Neural progenitor cell (in vitro differentiated cells): ENCODE measurements around the gene TLR10. TPM values are rescaled to one million over a fixed set of nuclear protein-coding genes. Genes with fewer than 3 reads are reported as not detected.
A peak's percentile ranks its signal among the peaks of the same experiment; 100 is the strongest.
"Not testable (repeated sequence)": the region's sequence is repeated elsewhere in the genome, so short reads cannot be mapped to it uniquely, and the experiment has no call there.

Experiments
- DNase-seq: peaks from one replicate; pipeline ENCODE4 v3.0.0-alpha.2; 2016; ENCODE audit warnings: low spot score
- H2AFZ ChIP-seq: fragments of 200-600 bp; sonication (generic); replicated peaks from 2 replicates; pipeline ENCODE4 v1.6.1; 2016; ENCODE audit warnings: antibody characterized with exemption
- H3F3A ChIP-seq: fragments of 200-600 bp; sonication (generic); 2 replicates; pipeline ENCODE4 v1.6.1; 2016; ENCODE audit warnings: antibody characterized with exemption, low read depth
- H3K27ac ChIP-seq: fragments of 200-600 bp; sonication (generic); 2 replicates; pipeline ENCODE4 v1.5.1; 2016; ENCODE audit warnings: mild to moderate bottlenecking
- H3K27me3 ChIP-seq: fragments of 200-600 bp; sonication (generic); 2 replicates; pipeline ENCODE4 v1.6.1; 2016; ENCODE audit warnings: mild to moderate bottlenecking, moderate library complexity
- H3K36me3 ChIP-seq: fragments of 200-600 bp; sonication (generic); 2 replicates; pipeline ENCODE4 v1.5.1; 2016
- H3K4me1 ChIP-seq: fragments of 200-600 bp; sonication (generic); 2 replicates; pipeline ENCODE4 v1.6.1; 2016; ENCODE audit warnings: mixed run types
- H3K4me2 ChIP-seq: fragments of 200-600 bp; sonication (generic); 2 replicates; pipeline ENCODE4 v1.6.1; 2016
- H3K4me3 ChIP-seq: fragments of 200-600 bp; sonication (generic); 2 replicates; pipeline ENCODE4 v1.5.1; 2016
- H3K79me2 ChIP-seq: fragments of 200-600 bp; sonication (generic); 2 replicates; pipeline ENCODE4 v1.6.1; 2016; ENCODE audit warnings: low read depth
- H3K9ac ChIP-seq: fragments of 200-600 bp; sonication (generic); 2 replicates; pipeline ENCODE4 v1.6.1; 2016
- H3K9me3 ChIP-seq: fragments of 200-600 bp; sonication (generic); 2 replicates; pipeline ENCODE4 v1.5.1; 2016; ENCODE audit warnings: low read depth
- H4K20me1 ChIP-seq: fragments of 200-600 bp; sonication (generic); 2 replicates; pipeline ENCODE4 v1.6.1; 2016; ENCODE audit warnings: low read depth
- H3K27ac Mint-ChIP-seq: 3 replicates; pipeline ENCODE4 v1.8.0; 2021; ENCODE audit warnings: mixed read lengths
- H3K27me3 Mint-ChIP-seq: 2 replicates; pipeline ENCODE4 v1.8.0; 2022; ENCODE audit warnings: low read depth, mild to moderate bottlenecking, inconsistent platforms, moderate library complexity, mixed read lengths; ENCODE audit not compliant: insufficient read depth
- H3K36me3 Mint-ChIP-seq: 3 replicates; pipeline ENCODE4 v1.8.0; 2021; ENCODE audit warnings: mixed read lengths
- H3K4me1 Mint-ChIP-seq: 3 replicates; pipeline ENCODE4 v1.8.0; 2021; ENCODE audit warnings: mixed read lengths
- H3K4me3 Mint-ChIP-seq: 3 replicates; pipeline ENCODE4 v1.8.0; 2021; ENCODE audit warnings: mild to moderate bottlenecking, moderate library complexity, mixed read lengths
- H3K9me3 Mint-ChIP-seq: 3 replicates; pipeline ENCODE4 v1.8.0; 2020; ENCODE audit warnings: mixed read lengths
- CTCF ChIP-seq: fragments of 200-600 bp; sonication (generic); IDR thresholded peaks from 2 replicates; pipeline ENCODE4 v1.5.1; 2017; ENCODE audit warnings: antibody characterized with exemption, mild to moderate bottlenecking
- EZH2 ChIP-seq: fragments of 200-600 bp; sonication (generic); IDR thresholded peaks from 2 replicates; pipeline ENCODE4 v1.6.1; 2017; ENCODE audit warnings: antibody characterized with exemption, mild to moderate bottlenecking, moderate library complexity
- EZH2phosphoT487 ChIP-seq: fragments of 200-600 bp; sonication (generic); IDR thresholded peaks from 2 replicates; pipeline ENCODE4 v1.6.1; 2017; ENCODE audit warnings: antibody characterized with exemption
- total RNA-seq: library from RNA; depleted of rRNA; stranded (reverse); fragments of >200 nt; gene quantifications from 2 replicates; pipeline ENCODE4 v1.2.3, GENCODE V29; 2015; ENCODE audit warnings: low replicate concordance

The TLR10 gene
- total RNA-seq, 1 donor from 2014 or later = not detected

GRCh38 chr4:38768968-38769394 lies 13.8 kb downstream of the TLR10 start:
- no peak overlapping the region for H3K4me2 ChIP-seq
- TF ChIP-seq EZH2phosphoT487 = no peak
- no peak for TF ChIP-seq CTCF
- TF ChIP-seq EZH2 = no peak
- H3K27ac Mint-ChIP-seq = no peak overlapping the region

GRCh38 chr4:38766940-38767339 lies 15.8 kb downstream of the TLR10 start:
- not testable (repeated sequence) for H2AFZ ChIP-seq, H3K79me2 ChIP-seq, H3F3A ChIP-seq, H3K4me1 ChIP-seq, H3K4me3 Mint-ChIP-seq, H3K4me1 Mint-ChIP-seq, H4K20me1 ChIP-seq, DNase-seq, H3K9ac ChIP-seq, H3K9me3 ChIP-seq, H3K36me3 ChIP-seq, H3K27me3 ChIP-seq, H3K4me3 ChIP-seq, H3K4me2 ChIP-seq, H3K27ac Mint-ChIP-seq, H3K27me3 Mint-ChIP-seq, H3K9me3 Mint-ChIP-seq, H3K36me3 Mint-ChIP-seq, H3K27ac ChIP-seq

More at GRCh38 chr4:38768968-38769394, 13.8 kb downstream of the TLR10 start:
- H3K9me3 ChIP-seq = no peaks in the 10 kb centered on the region
- H3K27ac ChIP-seq = no peak overlapping the region
- no peaks in the 10 kb centered on the region for H3K4me1 ChIP-seq
- no peaks in the 10 kb centered on the region for H3K36me3 ChIP-seq
- Mint-ChIP-seq H3K4me3 (no peak overlapping the region), H3K36me3 (no peaks in the 10 kb centered on the region), H3K27me3 (peaks cover 4% of the 10 kb centered on the region), H3K4me1 (peaks cover 2% of the 10 kb centered on the region), H3K9me3 (peaks cover 9% of the 10 kb centered on the region)
- no peak for DNase-seq
- H3F3A ChIP-seq = no peaks in the 10 kb centered on the region
- H3K9ac ChIP-seq = no peak overlapping the region
- H3K79me2 ChIP-seq = no peaks in the 10 kb centered on the region
- H2AFZ ChIP-seq = peak overlapping the region; percentile 0
- H4K20me1 ChIP-seq = no peaks in the 10 kb centered on the region
- H3K27me3 ChIP-seq = no peaks in the 10 kb centered on the region
- H3K4me3 ChIP-seq = no peak overlapping the region

GRCh38 chr4:38765382-38765781 lies 17.4 kb downstream of the TLR10 start:
- Histone ChIP-seq H3K36me3 (no peaks in the 10 kb centered on the region), H3K4me3 (no peak overlapping the region), H3F3A (no peaks in the 10 kb centered on the region), H4K20me1 (no peaks in the 10 kb centered on the region), H2AFZ (no peak overlapping the region), H3K9ac (no peak overlapping the region), H3K27ac (no peak overlapping the region), H3K4me1 (no peaks in the 10 kb centered on the region), H3K4me2 (no peak overlapping the region), H3K27me3 (no peaks in the 10 kb centered on the region), H3K79me2 (no peaks in the 10 kb centered on the region), H3K9me3 (no peaks in the 10 kb centered on the region)
- Mint-ChIP-seq H3K9me3 (peaks cover 7% of the 10 kb centered on the region), H3K4me1 (peaks cover 8% of the 10 kb centered on the region), H3K4me3 (no peak overlapping the region), H3K27ac (no peak overlapping the region), H3K27me3 (peaks cover 3% of the 10 kb centered on the region), H3K36me3 (no peaks in the 10 kb centered on the region)
- DNase-seq = no peak
- TF ChIP-seq EZH2 (no peak), EZH2phosphoT487 (no peak), CTCF (no peak)

GRCh38 chr4:38764277-38764676 lies 18.5 kb downstream of the TLR10 start:
- Histone ChIP-seq H2AFZ (no peak overlapping the region), H3K27ac (no peak overlapping the region), H3K36me3 (no peaks in the 10 kb centered on the region), H4K20me1 (no peaks in the 10 kb centered on the region), H3F3A (no peaks in the 10 kb centered on the region), H3K4me2 (no peak overlapping the region), H3K27me3 (no peaks in the 10 kb centered on the region), H3K79me2 (no peaks in the 10 kb centered on the region), H3K9me3 (no peaks in the 10 kb centered on the region), H3K4me1 (no peaks in the 10 kb centered on the region), H3K4me3 (no peak overlapping the region), H3K9ac (no peak overlapping the region)
- Mint-ChIP-seq H3K27ac (no peak overlapping the region), H3K9me3 (peaks cover 3% of the 10 kb centered on the region), H3K36me3 (no peaks in the 10 kb centered on the region), H3K4me3 (no peak overlapping the region), H3K4me1 (peaks cover 6% of the 10 kb centered on the region), H3K27me3 (no peaks in the 10 kb centered on the region)
- no peak for DNase-seq
- TF ChIP-seq EZH2 (no peak), EZH2phosphoT487 (no peak), CTCF (no peak)
